Myocyte (in vitro differentiated cells): ENCODE data around the gene PIP5K1C. TPM values are rescaled to one million over a fixed set of nuclear protein-coding genes. Genes with fewer than 3 reads are reported as not detected.
"Not testable (repeated sequence)": the region's sequence is repeated elsewhere in the genome, so short reads cannot be mapped to it uniquely, and the experiment has no call there.

ENCODE experiments used
- DNase-seq: peaks from one replicate; pipeline ENCODE4 v3.0.0-alpha.2; 2012; ENCODE audit warnings: low read depth
- total RNA-seq: library from RNA; depleted of rRNA; stranded (reverse); fragments of >200 nt; gene quantifications from 2 replicates; pipeline ENCODE4 v1.2.3, GENCODE V29; 2014

The PIP5K1C gene
- total RNA-seq, 1 donor from 2014 or later = 17.9 TPM

- no peak for DNase-seq
Measured at GRCh38 chr19:3674784-3675543, 25.3 kb downstream of the PIP5K1C start.

GRCh38 chr19:3673506-3674439 is 26.5 kb downstream of the PIP5K1C start:
- no peak for DNase-seq

DNA sequence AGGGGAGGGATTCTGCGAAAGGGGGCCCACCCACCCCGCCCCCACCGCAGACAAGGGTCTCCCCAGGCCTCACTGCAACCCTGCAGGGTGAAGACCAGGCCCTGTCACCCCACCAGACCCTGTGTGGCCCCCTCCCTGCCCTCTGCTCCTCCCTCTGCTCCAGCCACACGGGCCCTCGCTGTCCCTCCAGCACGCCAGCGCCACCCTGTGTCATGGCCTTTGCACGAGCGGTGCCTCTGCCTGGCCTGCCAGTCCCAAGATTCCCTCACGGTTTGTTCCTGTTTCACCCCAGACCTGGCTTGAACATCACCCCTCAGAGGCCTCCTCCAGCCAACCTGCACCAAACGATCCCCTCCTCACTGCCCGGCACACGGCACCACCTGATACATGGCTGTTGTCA is 27.3 kb downstream of the PIP5K1C start:
- no peak for DNase-seq

DNA sequence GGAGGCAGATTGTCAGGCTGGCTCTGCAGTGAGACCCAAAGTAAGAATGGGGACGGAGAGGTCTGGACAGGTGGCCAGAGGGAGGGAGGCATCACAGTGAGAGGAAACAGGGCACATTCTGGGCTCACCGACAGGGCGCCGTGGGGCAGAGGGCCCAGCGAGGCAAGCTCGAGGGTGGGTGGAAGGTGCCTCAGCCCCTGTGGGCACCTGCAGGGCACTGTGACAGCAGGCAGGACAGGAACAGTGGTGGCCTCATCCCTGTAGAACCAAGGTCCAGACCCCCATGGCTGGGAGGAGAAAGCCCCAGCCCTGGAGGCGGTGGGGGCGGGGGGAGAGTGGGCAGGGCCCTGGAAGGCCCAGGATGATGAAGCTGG is 27.7 kb downstream of the PIP5K1C start:
- no peak for DNase-seq

GRCh38 chr19:3671680-3672574 is 28.3 kb downstream of the PIP5K1C start:
- no peak for DNase-seq

DNA sequence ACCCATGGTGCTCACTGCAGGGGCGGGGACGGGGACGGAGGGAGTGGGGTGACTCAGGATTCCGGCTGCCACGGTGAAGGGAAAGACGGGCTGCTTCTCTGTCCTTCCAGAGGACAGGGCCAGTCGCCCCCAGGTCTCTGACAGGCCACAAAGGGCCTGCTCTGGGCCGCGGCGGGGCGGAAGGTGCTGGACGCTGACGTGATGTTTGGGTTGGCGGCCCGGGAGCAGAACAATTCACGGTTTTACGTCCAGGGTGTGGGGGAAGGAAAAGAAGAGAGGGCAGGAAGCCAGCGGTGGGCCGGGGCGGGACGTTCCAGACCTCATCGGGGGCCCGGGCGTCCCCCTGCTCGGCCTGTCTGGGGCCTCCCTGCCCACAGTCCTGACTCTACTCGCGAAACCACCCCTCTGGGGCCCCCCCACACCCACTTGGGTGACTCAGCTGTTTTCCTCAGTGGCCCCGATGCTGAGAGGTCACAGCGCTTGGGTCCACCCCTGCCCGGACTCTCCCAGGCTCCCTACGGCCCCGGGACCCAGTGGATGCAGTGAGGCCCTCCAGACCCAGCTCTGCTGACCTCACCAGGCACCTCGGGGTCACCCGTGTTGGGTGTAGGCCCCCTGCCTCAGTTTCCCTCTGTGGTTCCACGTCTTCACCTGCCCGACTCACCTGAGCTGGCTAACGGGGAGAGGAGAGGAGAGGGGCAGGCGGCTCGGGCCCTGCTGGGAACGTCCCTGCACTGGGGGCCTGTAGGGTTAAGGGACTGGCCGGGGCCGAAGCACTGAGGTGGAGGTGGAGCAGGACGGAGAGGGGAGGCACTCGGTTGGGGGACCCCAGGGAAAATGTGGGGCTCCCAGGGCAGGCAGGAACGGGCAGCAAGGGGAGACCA is 29.2 kb downstream of the PIP5K1C start:
- no peak for DNase-seq

- DNase-seq = no peak
Measured at GRCh38 chr19:3669947-3670795, 30.1 kb downstream of the PIP5K1C start.

DNA sequence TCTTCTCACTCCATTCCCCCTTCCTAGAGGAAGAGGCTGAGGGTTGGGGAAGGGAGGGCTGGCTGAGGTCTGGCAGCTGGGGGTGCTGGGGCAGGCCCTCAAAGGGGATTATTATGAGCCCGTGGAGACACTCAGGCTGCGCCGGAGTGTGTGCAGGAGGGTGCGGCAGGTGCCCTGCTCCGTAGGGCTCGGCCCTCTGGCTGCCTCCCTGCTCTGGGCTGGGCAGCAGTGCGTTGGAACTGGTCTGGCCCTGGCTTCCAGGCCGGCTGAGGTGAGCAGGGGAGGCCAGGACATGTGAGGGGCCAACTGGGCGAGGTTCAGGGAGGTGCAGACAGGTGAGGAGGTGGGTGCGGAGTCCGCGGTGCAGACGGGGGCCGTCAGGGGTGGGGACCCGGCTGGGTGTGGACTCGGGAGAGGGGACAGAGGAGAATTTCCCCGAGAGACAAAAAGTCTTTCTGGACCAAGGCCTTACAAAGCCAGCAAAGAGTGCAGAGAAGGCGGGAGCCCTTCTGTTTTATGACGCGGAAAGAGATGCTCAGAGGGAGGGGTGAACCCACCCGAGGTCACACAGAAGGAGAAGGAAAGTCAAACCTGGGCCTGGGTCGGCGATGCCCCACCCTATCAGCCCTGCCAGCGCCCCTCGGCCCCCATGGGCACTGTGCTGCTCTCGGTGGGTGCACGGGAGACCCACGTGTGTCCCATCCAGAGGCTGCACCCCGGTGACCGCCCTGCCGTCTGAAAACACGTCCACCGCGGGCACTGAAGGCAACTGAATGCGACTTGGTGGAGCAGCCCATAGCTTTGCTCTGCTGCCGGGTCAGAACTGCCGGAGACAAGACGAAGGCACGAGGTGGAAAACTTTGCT is 31.0 kb downstream of the PIP5K1C start:
- DNase-seq = no peak

DNA sequence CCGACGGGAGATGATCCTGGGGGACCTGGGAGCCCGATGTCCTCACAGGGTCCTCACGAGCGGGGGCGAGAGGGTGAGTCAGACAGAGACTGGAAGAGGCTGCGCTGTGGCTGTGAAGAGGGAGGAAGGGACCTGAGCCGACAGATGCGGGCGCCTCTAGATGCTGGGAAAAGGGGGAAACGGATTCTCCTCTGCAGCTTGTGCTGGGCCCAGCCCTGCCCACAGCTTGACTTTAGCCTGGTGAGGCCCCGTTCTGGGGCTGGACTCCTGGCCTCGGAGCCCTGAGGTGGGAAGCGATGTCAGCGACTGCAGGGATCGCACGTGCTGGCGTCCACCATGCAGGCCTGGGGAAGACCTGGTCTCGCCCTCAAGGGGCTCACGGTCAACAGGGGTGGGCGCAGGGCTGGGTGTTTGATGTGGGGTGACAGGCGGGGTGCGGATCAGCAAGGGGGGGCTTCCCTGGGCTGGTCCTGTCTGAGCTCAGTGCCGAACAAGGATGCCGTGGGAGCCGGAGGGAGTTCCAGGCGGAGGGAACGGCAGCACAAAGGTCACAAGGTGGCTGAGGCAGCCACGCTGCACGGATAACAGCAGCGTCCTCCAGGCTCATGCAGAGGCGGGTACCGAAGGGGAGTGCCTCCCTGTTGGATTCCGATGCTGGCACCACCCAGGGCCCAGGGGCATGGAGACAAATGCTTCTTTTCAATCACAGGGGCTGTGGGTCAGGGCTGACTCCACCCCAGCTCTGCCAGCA is 31.8 kb downstream of the PIP5K1C start:
- DNase-seq = no peak

DNA sequence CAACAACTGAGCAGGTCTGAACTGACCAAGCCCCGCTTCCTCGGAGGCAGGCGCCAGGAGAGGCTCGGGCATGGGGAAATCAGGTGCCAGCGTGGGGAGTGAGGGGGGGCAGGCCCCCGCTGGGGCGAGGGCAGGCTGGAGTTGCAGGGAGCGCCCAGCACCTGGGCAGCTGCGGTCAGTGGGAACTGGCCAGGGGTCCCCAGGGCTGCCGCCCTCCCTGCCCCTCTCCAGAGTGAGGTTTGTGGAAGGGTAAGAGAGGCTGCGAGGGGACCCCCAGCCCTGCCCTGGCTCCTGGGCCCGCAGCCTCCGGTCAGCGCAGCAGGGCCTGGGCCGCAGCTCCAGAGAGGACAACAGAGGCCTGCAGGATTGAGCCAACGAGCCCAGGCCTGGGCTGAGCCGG is 32.5 kb downstream of the PIP5K1C start:
- no peak for DNase-seq

GRCh38 chr19:3667037-3667638 is 33.1 kb downstream of the PIP5K1C start:
- no peak for DNase-seq

- not testable (repeated sequence) for DNase-seq
Measured at GRCh38 chr19:3666545-3666856, 33.8 kb downstream of the PIP5K1C start.

- DNase-seq = no peak
Measured at GRCh38 chr19:3665681-3666544, 34.4 kb downstream of the PIP5K1C start.

- no peak for DNase-seq
Measured at GRCh38 chr19:3664879-3665642, 35.2 kb downstream of the PIP5K1C start.

GRCh38 chr19:3663838-3664237 is 36.4 kb downstream of the PIP5K1C start:
- no peak for DNase-seq
